Common myeloid progenitor, CD34-positive (primary cell): Measurements from ENCODE around the gene PADI1.

Experiments used
- CTCF ChIA-PET: fragments of 350-600 bp; sonication (Branson Sonifier 250); formaldehyde crosslinking; loops from one replicate; lab custom pipeline; 2021; ENCODE audit warnings: antibody characterized with exemption; lab: Charles Lee
- POLR2A ChIA-PET: fragments of 350-600 bp; sonication (Branson Sonifier 250); formaldehyde crosslinking; loops from one replicate; lab custom pipeline; 2021; ENCODE audit warnings: antibody characterized with exemption; lab: Charles Lee
- DNase-seq, 3 donors: peaks; one replicate each; pipeline versions ENCODE4 v3.0.0 to v3.0.0-alpha.2; 2013
- H3K27ac ChIP-seq, 2 experiments: 1 replicate in 1 of 2; 2 replicates in 1 of 2; pipeline ENCODE4 v1.7.0; 2013; ENCODE audit warnings: inconsistent platforms in 2 of 2, low read length in 2 of 2, mild to moderate bottlenecking in 2 of 2, low read depth in 1 of 2, moderate library complexity in 1 of 2; ENCODE audit not compliant: severe bottlenecking in 2 of 2, insufficient read depth in 1 of 2, poor library complexity in 1 of 2
- H3K27me3 ChIP-seq, 5 experiments: replicated peaks in 2 of 5; 1 replicate in 3 of 5; 2 replicates in 2 of 5; pipeline versions ENCODE4 v1.6.1 to v1.7.0; 2013; ENCODE audit warnings: low read length in 4 of 5, mild to moderate bottlenecking in 2 of 5, moderate library complexity in 2 of 5, inconsistent platforms in 1 of 5; ENCODE audit not compliant: insufficient read depth in 5 of 5, control insufficient read depth in 4 of 5
- H3K36me3 ChIP-seq, 4 experiments: 1 replicate in 2 of 4; 2 replicates in 2 of 4; pipeline versions ENCODE4 v1.6.1 to v1.7.0; 2013; ENCODE audit warnings: low read length in 3 of 4, control low read depth in 1 of 4, mild to moderate bottlenecking in 1 of 4; ENCODE audit not compliant: control insufficient read depth in 4 of 4, insufficient read depth in 4 of 4
- H3K4me1 ChIP-seq, 4 experiments: 1 replicate in 3 of 4; 2 replicates in 1 of 4; pipeline versions ENCODE4 v1.6.1 to v1.7.1; 2013; ENCODE audit warnings: low read length in 3 of 4, mild to moderate bottlenecking in 3 of 4, control low read depth in 1 of 4, inconsistent platforms in 1 of 4, moderate library complexity in 1 of 4; ENCODE audit not compliant: control insufficient read depth in 4 of 4, insufficient read depth in 4 of 4; ENCODE audit errors: control extremely low read depth in 1 of 4
- H3K4me3 ChIP-seq, 7 experiments: 1 replicate in 4 of 7; 2 replicates in 3 of 7; pipeline versions ENCODE4 v1.5.1 to v1.7.0; 2013; ENCODE audit warnings: mild to moderate bottlenecking in 7 of 7, low read length in 6 of 7, moderate library complexity in 6 of 7, inconsistent platforms in 2 of 7, low read depth in 2 of 7, control low read depth in 1 of 7; ENCODE audit not compliant: insufficient read depth in 4 of 7, control insufficient read depth in 1 of 7; ENCODE audit errors: extremely low read depth in 1 of 7
- H3K9me3 ChIP-seq, 5 experiments: 1 replicate in 4 of 5; 2 replicates in 1 of 5; pipeline versions ENCODE4 v1.6.1 to v1.7.1; 2013; ENCODE audit warnings: low read length in 4 of 5, mild to moderate bottlenecking in 2 of 5, inconsistent platforms in 1 of 5, low read depth in 1 of 5, moderate library complexity in 1 of 5; ENCODE audit not compliant: control insufficient read depth in 4 of 5, insufficient read depth in 2 of 5; ENCODE audit errors: control extremely low read depth in 1 of 5
- WGBS: methylation state at CpG from one replicate; pipeline ENCODE4 v1.1.5; 2013; ENCODE audit not compliant: insufficient coverage; 5-methylcytosine and 5-hydroxymethylcytosine counted together

Gene PADI1

GRCh38 chr1:17193222-17194132 is 11.5 kb upstream of the PADI1 start:
- H3K27ac ChIP-seq = no peak overlapping the region
- WGBS = 93% methylated on average over 13 of the region's 17 CpGs
- DNase-seq = no peak

GRCh38 chr1:17194133-17194475 is 10.8 kb upstream of the PADI1 start:
- H3K4me3 ChIP-seq = no peak overlapping the region
- H3K27me3 ChIP-seq = no peaks in the 10 kb centered on the region
- ChIA-PET POLR2A (no interaction called here), CTCF (interaction anchor here (0.9 to 3.1 kb wide), 5 partner anchors 8 to 34 kb away, joined by 3 to 12 read pairs (median 3); partner anchors contain the start of gene PADI1)
- H3K9me3 ChIP-seq = peaks cover 0 to under 1% (median 0%) of the 10 kb centered on the region in 5 experiments
- no peak for DNase-seq
- H3K27ac ChIP-seq = no peak overlapping the region
- H3K36me3 ChIP-seq = no peaks in the 10 kb centered on the region
- WGBS = 91% methylated on average over 3 of the region's 3 CpGs
- peaks cover 0 to 27% (median 11%) of the 10 kb centered on the region in 4 experiments for H3K4me1 ChIP-seq

More at GRCh38 chr1:17193222-17194132, 11.5 kb upstream of the PADI1 start:
- H3K36me3 ChIP-seq = no peaks in the 10 kb centered on the region
- peaks cover 0 to 6% (median 0%) of the 10 kb centered on the region in 5 experiments for H3K9me3 ChIP-seq
- POLR2A ChIA-PET = no interaction called here
- no peaks in the 10 kb centered on the region for H3K27me3 ChIP-seq
- no peak overlapping the region for H3K4me3 ChIP-seq
- CTCF ChIA-PET = interaction anchor here (1.4 to 3.1 kb wide), 3 partner anchors 12 to 19 kb away, joined by 4 to 12 read pairs (median 6); partner anchors contain the start of gene PADI1
- H3K4me1 ChIP-seq = peaks cover 0 to 27% (median 11%) of the 10 kb centered on the region in 4 experiments

- H3K4me1 ChIP-seq = peaks cover 0 to 27% (median 11%) of the 10 kb centered on the region in 4 experiments
- DNase-seq = no peak
- no peaks in the 10 kb centered on the region for H3K36me3 ChIP-seq
- no peak overlapping the region for H3K4me3 ChIP-seq
- no peaks in the 10 kb centered on the region for H3K27me3 ChIP-seq
- ChIA-PET CTCF (interaction anchor here (0.9 to 2.1 kb wide), 5 partner anchors 9 to 70 kb away, joined by 3 to 5 read pairs (median 3); no protein-coding TSS in a partner anchor), POLR2A (no interaction called here)
- 90% methylated on average over 7 of the region's 8 CpGs for WGBS
- no peak overlapping the region for H3K27ac ChIP-seq
- no peaks in the 10 kb centered on the region for H3K9me3 ChIP-seq
Measured at GRCh38 chr1:17194615-17195528, 10.1 kb upstream of the PADI1 start.

- H3K9me3 ChIP-seq = no peaks in the 10 kb centered on the region
- 100% methylated on average over 3 of the region's 3 CpGs for WGBS
- peaks cover 0 to 23% (median 11%) of the 10 kb centered on the region in 4 experiments for H3K4me1 ChIP-seq
- H3K36me3 ChIP-seq = no peaks in the 10 kb centered on the region
- POLR2A ChIA-PET = no interaction called here
- H3K27me3 ChIP-seq = no peaks in the 10 kb centered on the region
- CTCF ChIA-PET = interaction anchor here (1.4 to 2.1 kb wide), 2 partner anchors 12 to 71 kb away, joined by 3 to 5 read pairs; no protein-coding TSS in a partner anchor
- H3K27ac ChIP-seq = no peak overlapping the region
- H3K4me3 ChIP-seq = no peak overlapping the region
- no peak for DNase-seq
Measured at GRCh38 chr1:17195731-17196130, 9.2 kb upstream of the PADI1 start.

- DNase-seq = no peak
- ChIA-PET CTCF (interaction anchor here (1.4 to 2.1 kb wide), 2 partner anchors 11 to 72 kb away, joined by 3 to 5 read pairs; no protein-coding TSS in a partner anchor), POLR2A (no interaction called here)
- Histone ChIP-seq H3K9me3 (no peaks in the 10 kb centered on the region), H3K36me3 (no peaks in the 10 kb centered on the region), H3K27me3 (no peaks in the 10 kb centered on the region), H3K4me3 (no peak overlapping the region), H3K27ac (no peak overlapping the region), H3K4me1 (peaks cover 0 to 21% (median 14%) of the 10 kb centered on the region in 4 experiments)
- WGBS = 99% methylated on average over 12 of the region's 13 CpGs
Measured at GRCh38 chr1:17196496-17197185, 8.3 kb upstream of the PADI1 start.

GRCh38 chr1:17197696-17198095 is 7.2 kb upstream of the PADI1 start:
- DNase-seq = no peak
- no peaks in the 10 kb centered on the region for H3K9me3 ChIP-seq
- peaks cover 0 to 17% (median 8%) of the 10 kb centered on the region in 4 experiments for H3K4me1 ChIP-seq
- no peaks in the 10 kb centered on the region for H3K36me3 ChIP-seq
- CTCF ChIA-PET = no interaction called here
- H3K27ac ChIP-seq = no peak overlapping the region
- no peak overlapping the region for H3K4me3 ChIP-seq
- WGBS = 97% methylated on average over 7 of the region's 7 CpGs
- POLR2A ChIA-PET = no interaction called here
- H3K27me3 ChIP-seq = no peaks in the 10 kb centered on the region
